Rectal smooth muscle tissue (tissue), 1 donor: ENCODE measurements around the gene LDLRAD4.
"Not testable (repeated sequence)": the region's sequence is repeated elsewhere in the genome, so short reads cannot be mapped to it uniquely, and the experiment has no call there.

Experiments used
- H3K27ac ChIP-seq: one replicate; pipeline ENCODE4 v1.7.0; 2013; ENCODE audit warnings: low read depth, low read length, inconsistent platforms
- H3K27me3 ChIP-seq: one replicate; pipeline ENCODE4 v1.7.0; 2013; ENCODE audit warnings: low read length; ENCODE audit not compliant: control insufficient read depth, insufficient read depth
- H3K36me3 ChIP-seq: one replicate; pipeline ENCODE4 v1.7.0; 2013; ENCODE audit warnings: low read length; ENCODE audit not compliant: control insufficient read depth, insufficient read depth
- H3K4me1 ChIP-seq: one replicate; pipeline ENCODE4 v1.7.0; 2013; ENCODE audit warnings: low read length; ENCODE audit not compliant: control insufficient read depth, insufficient read depth
- H3K4me3 ChIP-seq: one replicate; pipeline ENCODE4 v1.7.0; 2013; ENCODE audit warnings: low read length
- H3K9ac ChIP-seq: one replicate; pipeline ENCODE4 v1.7.0; 2013; ENCODE audit warnings: low read length

The LDLRAD4 gene

GRCh38 chr18:13465124-13465446 is 246.5 kb downstream of the LDLRAD4 start:
- Histone ChIP-seq H3K4me1 (no peaks in the 10 kb centered on the region), H3K27me3 (no peaks in the 10 kb centered on the region), H3K4me3 (peak overlapping the region; percentile 34), H3K27ac (no peak overlapping the region), H3K36me3 (no peaks in the 10 kb centered on the region), H3K9ac (no peak overlapping the region)

- no peaks in the 10 kb centered on the region for H3K36me3 ChIP-seq
- no peaks in the 10 kb centered on the region for H3K4me1 ChIP-seq
- no peak overlapping the region for H3K9ac ChIP-seq
- H3K4me3 ChIP-seq, result peak overlapping the region; percentile 34
- no peaks in the 10 kb centered on the region for H3K27me3 ChIP-seq
- no peak overlapping the region for H3K27ac ChIP-seq
Measured at GRCh38 chr18:13465476-13465875, 246.9 kb downstream of the LDLRAD4 start.

- Histone ChIP-seq H3K27me3 (no peaks in the 10 kb centered on the region), H3K4me1 (peaks cover 5% of the 10 kb centered on the region), H3K9ac (no peak overlapping the region), H3K27ac (no peak overlapping the region), H3K36me3 (no peaks in the 10 kb centered on the region), H3K4me3 (no peak overlapping the region)
Measured at GRCh38 chr18:13470516-13471197, 252.1 kb downstream of the LDLRAD4 start.

- H3K9ac ChIP-seq, result no peak overlapping the region
- no peak overlapping the region for H3K27ac ChIP-seq
- no peak overlapping the region for H3K4me3 ChIP-seq
- peaks cover 5% of the 10 kb centered on the region for H3K4me1 ChIP-seq
- H3K36me3 ChIP-seq, result no peaks in the 10 kb centered on the region
- no peaks in the 10 kb centered on the region for H3K27me3 ChIP-seq
Measured at GRCh38 chr18:13471198-13471845, 252.8 kb downstream of the LDLRAD4 start.

GRCh38 chr18:13471971-13472628 is 253.5 kb downstream of the LDLRAD4 start:
- Histone ChIP-seq H3K4me1 (peaks cover 5% of the 10 kb centered on the region), H3K27me3 (no peaks in the 10 kb centered on the region), H3K27ac (no peak overlapping the region), H3K4me3 (no peak overlapping the region), H3K9ac (no peak overlapping the region), H3K36me3 (no peaks in the 10 kb centered on the region)

GRCh38 chr18:13473751-13474150 is 255.2 kb downstream of the LDLRAD4 start:
- Histone ChIP-seq H3K9ac (no peak overlapping the region), H3K27me3 (no peaks in the 10 kb centered on the region), H3K27ac (no peak overlapping the region), H3K36me3 (no peaks in the 10 kb centered on the region), H3K4me1 (peaks cover 5% of the 10 kb centered on the region), H3K4me3 (no peak overlapping the region)

- peaks cover 5% of the 10 kb centered on the region for H3K4me1 ChIP-seq
- H3K9ac ChIP-seq, result no peak overlapping the region
- H3K4me3 ChIP-seq, result no peak overlapping the region
- H3K27ac ChIP-seq, result no peak overlapping the region
- H3K36me3 ChIP-seq, result no peaks in the 10 kb centered on the region
- H3K27me3 ChIP-seq, result no peaks in the 10 kb centered on the region
Measured at GRCh38 chr18:13474336-13474735, 255.8 kb downstream of the LDLRAD4 start.

GRCh38 chr18:13474907-13475545 is 256.5 kb downstream of the LDLRAD4 start:
- Histone ChIP-seq H3K4me3 (no peak overlapping the region), H3K27ac (no peak overlapping the region), H3K36me3 (no peaks in the 10 kb centered on the region), H3K4me1 (peaks cover 5% of the 10 kb centered on the region), H3K27me3 (no peaks in the 10 kb centered on the region), H3K9ac (no peak overlapping the region)

GRCh38 chr18:13476312-13476711 is 257.8 kb downstream of the LDLRAD4 start:
- H3K4me1 ChIP-seq, H3K36me3 ChIP-seq, H3K27ac ChIP-seq: not testable (repeated sequence)

GRCh38 chr18:13477147-13477683 is 258.7 kb downstream of the LDLRAD4 start:
- no peak overlapping the region for H3K9ac ChIP-seq
- H3K4me1 ChIP-seq, result peaks cover 5% of the 10 kb centered on the region
- no peaks in the 10 kb centered on the region for H3K27me3 ChIP-seq
- H3K4me3 ChIP-seq, result no peak overlapping the region
- H3K36me3 ChIP-seq, result no peaks in the 10 kb centered on the region
- H3K27ac ChIP-seq, result no peak overlapping the region

More at GRCh38 chr18:13476312-13476711, 257.8 kb downstream of the LDLRAD4 start:
- not testable (repeated sequence) for H3K4me3 ChIP-seq, H3K27me3 ChIP-seq, H3K9ac ChIP-seq

- no peaks in the 10 kb centered on the region for H3K4me1 ChIP-seq
- H3K9ac ChIP-seq, result no peak overlapping the region
- H3K27ac ChIP-seq, result no peak overlapping the region
- no peak overlapping the region for H3K4me3 ChIP-seq
- H3K36me3 ChIP-seq, result no peaks in the 10 kb centered on the region
- no peaks in the 10 kb centered on the region for H3K27me3 ChIP-seq
Measured at GRCh38 chr18:13480571-13481255, 262.2 kb downstream of the LDLRAD4 start.

- Histone ChIP-seq H3K27me3 (no peaks in the 10 kb centered on the region), H3K27ac (no peak overlapping the region), H3K36me3 (no peaks in the 10 kb centered on the region), H3K9ac (no peak overlapping the region), H3K4me1 (no peaks in the 10 kb centered on the region), H3K4me3 (no peak overlapping the region)
Measured at GRCh38 chr18:13481331-13481730, 262.8 kb downstream of the LDLRAD4 start.
